ENCODE results near the gene LHPP.

LHPP gene

DNA sequence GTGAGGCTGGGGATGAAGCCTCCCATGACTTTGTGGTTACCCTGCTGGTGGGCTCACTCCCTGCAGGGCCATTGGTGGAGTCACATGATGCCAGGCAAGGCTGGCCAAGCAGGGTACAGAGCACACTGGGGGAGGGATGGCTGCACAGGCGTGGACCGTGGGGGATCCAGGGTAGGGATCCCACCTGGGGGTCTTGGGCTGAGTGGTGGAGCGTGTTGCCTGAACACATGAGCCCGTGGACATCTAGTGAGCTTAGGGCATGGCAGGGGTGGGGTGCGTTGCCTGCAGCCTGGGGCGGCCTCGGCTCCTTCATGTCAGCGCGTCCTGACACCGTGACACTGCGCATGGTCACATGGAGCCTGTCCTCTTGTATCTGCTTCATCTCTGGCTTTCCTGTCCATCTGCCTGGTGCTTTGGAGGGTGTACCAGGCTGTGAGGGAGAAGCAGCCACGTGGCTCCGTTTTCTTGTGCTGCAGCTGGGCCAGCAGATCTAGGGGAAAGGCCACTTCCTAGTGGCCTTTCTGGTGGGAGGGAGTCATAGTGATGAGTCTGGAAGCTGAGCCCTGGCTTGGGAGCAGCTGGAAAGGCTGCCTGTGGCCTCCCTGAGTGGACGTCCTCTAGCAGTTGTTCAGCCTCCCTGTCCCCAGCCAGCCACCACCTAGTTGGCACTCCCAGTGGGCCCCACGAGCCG, 96.2 kb downstream of the LHPP start:
- Histone ChIP-seq H3K27ac (ENCODE audit: low read depth, low read length) (no peak overlapping the region), H3K4me1 (ENCODE audit: control insufficient read depth in 5 of 5, insufficient read depth in 5 of 5, low read length in 5 of 5) (peaks cover 16 to 49% (median 43%) of the 10 kb centered on the region in 5 donors), H3K9me3 (ENCODE audit: control insufficient read depth in 5 of 5, low read length in 5 of 5) (no peaks in the 10 kb centered on the region), H3K4me3 (ENCODE audit: low read depth in 1 of 5, low read length in 5 of 5) (peak overlapping the region in 2 of 5 donors; percentile 13 to 34), H3K27me3 (ENCODE audit: control insufficient read depth in 5 of 5, insufficient read depth in 4 of 5, low read length in 5 of 5) (no peaks in the 10 kb centered on the region), H3K9ac (ENCODE audit: low read length in 5 of 5) (peak overlapping the region in 1 of 5 donors; percentile 15), H3K36me3 (ENCODE audit: control insufficient read depth in 5 of 5, insufficient read depth in 5 of 5, low read length in 5 of 5) (no peaks in the 10 kb centered on the region)

GRCh38 chr10:124558339-124559321, 97.0 kb downstream of the LHPP start:
- no peak overlapping the region for H3K9ac ChIP-seq (ENCODE audit: low read length in 5 of 5)
- no peaks in the 10 kb centered on the region for H3K36me3 ChIP-seq (ENCODE audit: control insufficient read depth in 5 of 5, insufficient read depth in 5 of 5, low read length in 5 of 5)
- H3K4me3 ChIP-seq (ENCODE audit: low read depth in 1 of 5, low read length in 5 of 5), result peak overlapping the region in 2 of 5 donors; percentile 13 to 34
- peaks cover 16 to 45% (median 43%) of the 10 kb centered on the region in 5 donors for H3K4me1 ChIP-seq (ENCODE audit: control insufficient read depth in 5 of 5, insufficient read depth in 5 of 5, low read length in 5 of 5)
- H3K27me3 ChIP-seq (ENCODE audit: control insufficient read depth in 5 of 5, insufficient read depth in 4 of 5, low read length in 5 of 5), result no peaks in the 10 kb centered on the region
- H3K27ac ChIP-seq (ENCODE audit: low read depth, low read length), result no peak overlapping the region
- H3K9me3 ChIP-seq (ENCODE audit: control insufficient read depth in 5 of 5, low read length in 5 of 5), result no peaks in the 10 kb centered on the region

- no peaks in the 10 kb centered on the region for H3K36me3 ChIP-seq (ENCODE audit: control insufficient read depth in 5 of 5, insufficient read depth in 5 of 5, low read length in 5 of 5)
- H3K4me3 ChIP-seq (ENCODE audit: low read depth in 1 of 5, low read length in 5 of 5), result no peak overlapping the region
- H3K9ac ChIP-seq (ENCODE audit: low read length in 5 of 5), result peak overlapping the region in 2 of 5 donors; percentile 5 to 25
- peaks cover 16 to 45% (median 43%) of the 10 kb centered on the region in 5 donors for H3K4me1 ChIP-seq (ENCODE audit: control insufficient read depth in 5 of 5, insufficient read depth in 5 of 5, low read length in 5 of 5)
- no peaks in the 10 kb centered on the region for H3K9me3 ChIP-seq (ENCODE audit: control insufficient read depth in 5 of 5, low read length in 5 of 5)
- H3K27ac ChIP-seq (ENCODE audit: low read depth, low read length), result no peak overlapping the region
- H3K27me3 ChIP-seq (ENCODE audit: control insufficient read depth in 5 of 5, insufficient read depth in 4 of 5, low read length in 5 of 5), result no peaks in the 10 kb centered on the region
Measured at GRCh38 chr10:124559372-124560132, 97.9 kb downstream of the LHPP start.

- H3K4me3 ChIP-seq (ENCODE audit: low read depth in 1 of 5, low read length in 5 of 5), result no peak overlapping the region
- H3K36me3 ChIP-seq (ENCODE audit: control insufficient read depth in 5 of 5, insufficient read depth in 5 of 5, low read length in 5 of 5), result no peaks in the 10 kb centered on the region
- peak overlapping the region; percentile 1 for H3K27ac ChIP-seq (ENCODE audit: low read depth, low read length)
- no peaks in the 10 kb centered on the region for H3K9me3 ChIP-seq (ENCODE audit: control insufficient read depth in 5 of 5, low read length in 5 of 5)
- no peaks in the 10 kb centered on the region for H3K27me3 ChIP-seq (ENCODE audit: control insufficient read depth in 5 of 5, insufficient read depth in 4 of 5, low read length in 5 of 5)
- H3K9ac ChIP-seq (ENCODE audit: low read length in 5 of 5), result peak overlapping the region in 1 of 5 donors; percentile 41
- H3K4me1 ChIP-seq (ENCODE audit: control insufficient read depth in 5 of 5, insufficient read depth in 5 of 5, low read length in 5 of 5), result peaks cover 16 to 51% (median 47%) of the 10 kb centered on the region in 5 donors
Measured at GRCh38 chr10:124560377-124561105, 98.9 kb downstream of the LHPP start.

GRCh38 chr10:124561206-124561605, 99.6 kb downstream of the LHPP start:
- Histone ChIP-seq H3K9ac (ENCODE audit: low read length in 5 of 5) (no peak overlapping the region), H3K4me1 (ENCODE audit: control insufficient read depth in 5 of 5, insufficient read depth in 5 of 5, low read length in 5 of 5) (peaks cover 16 to 58% (median 51%) of the 10 kb centered on the region in 5 donors), H3K9me3 (ENCODE audit: control insufficient read depth in 5 of 5, low read length in 5 of 5) (no peaks in the 10 kb centered on the region)

DNA sequence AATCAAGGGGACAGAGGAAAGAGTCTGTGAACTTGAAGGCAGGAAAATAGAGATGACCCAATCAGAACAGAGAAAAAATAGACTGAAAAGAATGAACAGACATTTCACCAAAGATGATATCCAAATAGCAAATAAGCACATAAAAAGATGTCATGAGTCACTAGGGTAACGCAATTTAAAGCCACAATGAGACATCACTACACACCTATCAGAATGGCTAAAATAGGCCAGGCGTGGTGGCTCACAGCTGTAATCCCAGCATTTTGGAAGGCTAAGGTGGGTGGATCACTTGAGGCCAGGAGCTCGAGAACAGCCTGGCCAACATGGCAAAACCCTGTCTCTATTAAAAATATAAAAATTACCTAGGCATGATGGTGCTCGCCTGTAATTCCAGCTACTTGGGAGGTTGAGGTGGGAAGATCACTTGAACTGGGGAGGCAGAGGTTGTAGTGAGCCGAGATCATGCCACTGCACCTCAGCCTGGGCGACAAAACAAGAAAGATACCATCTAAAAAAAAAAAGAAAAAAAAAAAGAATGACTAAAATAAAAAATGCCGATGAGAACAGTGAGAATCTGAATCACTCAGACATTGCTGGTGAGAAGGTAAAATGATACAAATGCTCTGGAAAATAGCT, 100.9 kb downstream of the LHPP start:
- Histone ChIP-seq H3K9me3 (ENCODE audit: control insufficient read depth in 5 of 5, low read length in 5 of 5) (no peaks in the 10 kb centered on the region), H3K36me3 (ENCODE audit: control insufficient read depth in 5 of 5, insufficient read depth in 5 of 5, low read length in 5 of 5) (no peaks in the 10 kb centered on the region), H3K4me3 (ENCODE audit: low read depth in 1 of 5, low read length in 5 of 5) (no peak overlapping the region), H3K4me1 (ENCODE audit: control insufficient read depth in 5 of 5, insufficient read depth in 5 of 5, low read length in 5 of 5) (peaks cover 14 to 53% (median 45%) of the 10 kb centered on the region in 5 donors), H3K9ac (ENCODE audit: low read length in 5 of 5) (no peak overlapping the region), H3K27me3 (ENCODE audit: control insufficient read depth in 5 of 5, insufficient read depth in 4 of 5, low read length in 5 of 5) (no peaks in the 10 kb centered on the region), H3K27ac (ENCODE audit: low read depth, low read length) (no peak overlapping the region)

More at GRCh38 chr10:124561206-124561605, 99.6 kb downstream of the LHPP start:
- H3K4me3 ChIP-seq (ENCODE audit: low read depth in 1 of 5, low read length in 5 of 5), result no peak overlapping the region
- no peaks in the 10 kb centered on the region for H3K27me3 ChIP-seq (ENCODE audit: control insufficient read depth in 5 of 5, insufficient read depth in 4 of 5, low read length in 5 of 5)
- H3K27ac ChIP-seq (ENCODE audit: low read depth, low read length), result peak overlapping the region; percentile 1
- H3K36me3 ChIP-seq (ENCODE audit: control insufficient read depth in 5 of 5, insufficient read depth in 5 of 5, low read length in 5 of 5), result no peaks in the 10 kb centered on the region

DNA sequence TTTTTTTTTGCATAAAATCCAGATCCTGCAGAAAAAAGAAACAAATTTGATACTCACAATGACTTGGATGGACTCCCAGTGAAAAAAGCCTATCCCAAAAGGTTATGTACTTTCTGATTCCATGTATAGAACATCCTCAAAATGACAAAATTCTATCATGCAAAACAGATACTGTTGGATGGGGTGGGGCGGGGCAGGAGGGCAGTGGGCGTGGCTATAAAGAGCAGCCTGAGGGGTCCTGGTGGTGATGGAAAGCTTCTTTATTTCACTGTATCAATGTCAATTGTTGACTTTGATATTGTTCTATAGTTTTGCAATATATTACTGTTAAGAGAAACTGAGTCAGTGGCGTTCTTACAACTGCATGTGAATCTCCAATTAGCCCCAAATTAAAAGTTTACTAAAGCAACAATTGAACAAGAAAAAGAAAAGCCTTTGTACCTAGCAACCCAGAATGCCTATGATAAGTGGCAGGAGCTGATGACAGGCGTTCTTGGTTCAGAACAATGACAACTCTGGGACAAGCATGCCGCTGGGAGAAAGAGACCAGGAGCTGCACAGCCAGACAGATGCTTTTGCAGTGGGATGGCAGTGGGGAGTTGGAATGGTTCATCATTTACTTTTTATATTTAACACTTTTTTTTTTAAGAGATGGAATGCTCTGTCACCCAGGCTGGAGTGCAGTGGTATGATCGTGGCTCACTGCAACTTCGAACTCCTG, 101.9 kb downstream of the LHPP start:
- Histone ChIP-seq H3K9me3 (ENCODE audit: control insufficient read depth in 5 of 5, low read length in 5 of 5) (no peaks in the 10 kb centered on the region), H3K4me1 (ENCODE audit: control insufficient read depth in 5 of 5, insufficient read depth in 5 of 5, low read length in 5 of 5) (peaks cover 7 to 45% (median 40%) of the 10 kb centered on the region in 5 donors), H3K4me3 (ENCODE audit: low read depth in 1 of 5, low read length in 5 of 5) (no peak overlapping the region), H3K36me3 (ENCODE audit: control insufficient read depth in 5 of 5, insufficient read depth in 5 of 5, low read length in 5 of 5) (no peaks in the 10 kb centered on the region), H3K27ac (ENCODE audit: low read depth, low read length) (no peak overlapping the region), H3K9ac (ENCODE audit: low read length in 5 of 5) (no peak overlapping the region), H3K27me3 (ENCODE audit: control insufficient read depth in 5 of 5, insufficient read depth in 4 of 5, low read length in 5 of 5) (no peaks in the 10 kb centered on the region)

GRCh38 chr10:124564881-124565280, 103.3 kb downstream of the LHPP start:
- H3K27me3 ChIP-seq (ENCODE audit: control insufficient read depth in 5 of 5, insufficient read depth in 4 of 5, low read length in 5 of 5), result no peaks in the 10 kb centered on the region
- H3K36me3 ChIP-seq (ENCODE audit: control insufficient read depth in 5 of 5, insufficient read depth in 5 of 5, low read length in 5 of 5), result no peaks in the 10 kb centered on the region
- no peaks in the 10 kb centered on the region for H3K9me3 ChIP-seq (ENCODE audit: control insufficient read depth in 5 of 5, low read length in 5 of 5)
- H3K27ac ChIP-seq (ENCODE audit: low read depth, low read length), result no peak overlapping the region
- peaks cover 5 to 45% (median 40%) of the 10 kb centered on the region in 5 donors for H3K4me1 ChIP-seq (ENCODE audit: control insufficient read depth in 5 of 5, insufficient read depth in 5 of 5, low read length in 5 of 5)
- no peak overlapping the region for H3K4me3 ChIP-seq (ENCODE audit: low read depth in 1 of 5, low read length in 5 of 5)
- no peak overlapping the region for H3K9ac ChIP-seq (ENCODE audit: low read length in 5 of 5)

Measured in subcutaneous abdominal adipose tissue (tissue), 5 donors.